Fibroblast of the aortic adventitia (primary cell): ENCODE data around the gene USP22. TPM values are rescaled to one million over a fixed set of nuclear protein-coding genes. Genes with fewer than 3 reads are reported as not detected.

ENCODE experiments used
- DNase-seq: peaks from one replicate; pipeline ENCODE4 v3.0.0-alpha.2; 2010; ENCODE audit warnings: low read depth
- H3K4me3 ChIP-seq: 2 replicates; pipeline ENCODE4 v1.5.1; 2011; ENCODE audit warnings: low read depth, mild to moderate bottlenecking, control low read depth, low read length, moderate library complexity
- total RNA-seq: library from RNA; depleted of rRNA; stranded (reverse); fragments of >200 nt; gene quantifications from 2 replicates; pipeline ENCODE4 v1.2.3, GENCODE V29; 2012; ENCODE audit warnings: low replicate concordance
- TF ChIP-seq, protein P1 (sequence below): IDR thresholded peaks from 2 replicates; pipeline ENCODE4 v1.5.1; 2011; ENCODE audit warnings: mild to moderate bottlenecking, low read length, control low read depth, inconsistent platforms; ENCODE audit not compliant: insufficient read depth

USP22 gene
- total RNA-seq, 1 donor, result 214 TPM

DNA sequence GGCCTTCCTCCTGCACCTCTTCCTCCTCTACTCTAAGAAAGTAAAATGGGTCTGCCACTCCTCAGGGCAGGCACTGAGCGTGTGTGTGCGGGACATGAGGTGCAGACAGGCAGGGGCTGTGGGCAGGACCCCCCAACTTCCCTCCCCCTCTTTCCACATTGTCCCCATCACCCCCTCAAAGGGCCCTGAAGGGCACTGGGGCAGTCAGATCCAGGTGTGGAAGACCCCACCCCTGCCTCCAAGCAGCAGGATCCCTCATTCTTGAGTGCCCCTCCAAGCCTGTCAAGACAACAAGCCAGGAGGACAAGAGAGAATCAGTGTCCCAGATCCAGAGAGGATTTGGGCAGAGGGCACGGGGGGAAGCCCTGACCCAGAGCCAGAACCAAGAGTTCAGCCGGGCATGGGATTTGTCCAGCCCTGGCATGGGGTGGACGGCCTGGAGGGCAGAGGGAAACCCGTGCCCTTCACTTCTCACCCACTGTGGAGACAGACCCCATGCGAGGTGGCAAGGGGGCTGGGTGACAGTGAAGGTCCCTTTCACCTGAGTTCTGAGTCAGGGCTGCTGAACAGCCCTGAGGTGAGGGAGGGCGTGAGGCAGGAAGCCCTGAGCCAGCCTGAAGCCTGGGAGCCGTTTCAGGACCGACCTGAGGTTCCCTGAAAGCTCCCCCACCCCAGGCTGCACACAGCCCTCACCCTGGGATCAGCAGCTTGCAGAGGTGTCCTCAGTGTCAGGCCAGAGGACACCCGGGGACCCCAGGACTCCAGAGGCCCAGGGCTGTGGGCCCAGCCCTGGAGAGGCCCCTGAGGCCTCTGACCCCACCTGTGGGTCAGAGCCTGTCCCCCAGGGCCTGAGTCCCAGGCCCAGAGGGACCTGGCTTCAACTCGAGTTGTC, 45.8 kb downstream of the USP22 start:
- DNase-seq, result no peak
- H3K4me3 ChIP-seq, result no peak overlapping the region
- TF ChIP-seq, protein P1, sequence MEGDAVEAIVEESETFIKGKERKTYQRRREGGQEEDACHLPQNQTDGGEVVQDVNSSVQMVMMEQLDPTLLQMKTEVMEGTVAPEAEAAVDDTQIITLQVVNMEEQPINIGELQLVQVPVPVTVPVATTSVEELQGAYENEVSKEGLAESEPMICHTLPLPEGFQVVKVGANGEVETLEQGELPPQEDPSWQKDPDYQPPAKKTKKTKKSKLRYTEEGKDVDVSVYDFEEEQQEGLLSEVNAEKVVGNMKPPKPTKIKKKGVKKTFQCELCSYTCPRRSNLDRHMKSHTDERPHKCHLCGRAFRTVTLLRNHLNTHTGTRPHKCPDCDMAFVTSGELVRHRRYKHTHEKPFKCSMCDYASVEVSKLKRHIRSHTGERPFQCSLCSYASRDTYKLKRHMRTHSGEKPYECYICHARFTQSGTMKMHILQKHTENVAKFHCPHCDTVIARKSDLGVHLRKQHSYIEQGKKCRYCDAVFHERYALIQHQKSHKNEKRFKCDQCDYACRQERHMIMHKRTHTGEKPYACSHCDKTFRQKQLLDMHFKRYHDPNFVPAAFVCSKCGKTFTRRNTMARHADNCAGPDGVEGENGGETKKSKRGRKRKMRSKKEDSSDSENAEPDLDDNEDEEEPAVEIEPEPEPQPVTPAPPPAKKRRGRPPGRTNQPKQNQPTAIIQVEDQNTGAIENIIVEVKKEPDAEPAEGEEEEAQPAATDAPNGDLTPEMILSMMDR, result no peak

DNA sequence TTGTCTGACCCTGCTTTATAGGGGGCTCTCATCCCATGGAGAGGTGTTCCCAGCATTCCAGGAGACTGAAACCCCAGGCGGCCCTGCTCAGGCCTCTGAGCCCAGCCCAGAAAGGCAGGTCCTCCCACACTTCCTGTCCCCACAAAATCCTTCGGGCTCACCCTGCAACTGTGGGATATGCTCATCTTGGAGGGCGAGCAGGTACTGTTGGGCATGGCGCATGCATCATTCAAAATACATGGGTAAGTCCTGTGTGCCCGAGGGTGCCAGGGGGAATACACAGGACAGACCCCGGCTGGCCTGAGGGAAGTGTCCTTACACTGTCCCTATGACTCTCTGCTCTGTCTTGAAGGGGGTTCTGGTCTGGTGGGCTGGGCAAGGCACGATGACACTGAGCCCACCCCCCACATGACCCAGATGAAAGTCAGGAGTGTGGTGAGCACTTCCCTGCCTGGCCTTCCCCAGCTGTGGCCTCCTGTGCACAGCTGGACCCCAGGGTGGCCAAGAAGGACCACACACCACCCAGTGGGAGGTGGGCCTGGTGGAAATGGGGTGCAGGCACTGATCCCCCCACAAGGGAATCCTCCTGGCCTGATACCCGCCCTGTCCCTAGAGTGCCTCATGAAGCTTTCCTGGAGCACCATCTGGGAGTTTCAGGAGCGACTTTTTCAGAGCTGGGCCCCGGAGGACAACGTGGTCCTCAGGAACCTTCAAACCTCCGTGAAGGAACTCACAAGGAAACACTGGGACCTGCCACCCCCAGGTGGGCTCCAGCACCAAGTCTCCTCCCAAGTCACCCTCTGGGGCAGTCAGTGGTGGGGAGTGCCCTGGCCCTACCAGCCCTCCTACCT, 46.7 kb downstream of the USP22 start:
- TF ChIP-seq, protein P1, result no peak
- DNase-seq, result no peak
- H3K4me3 ChIP-seq, result no peak overlapping the region

DNA sequence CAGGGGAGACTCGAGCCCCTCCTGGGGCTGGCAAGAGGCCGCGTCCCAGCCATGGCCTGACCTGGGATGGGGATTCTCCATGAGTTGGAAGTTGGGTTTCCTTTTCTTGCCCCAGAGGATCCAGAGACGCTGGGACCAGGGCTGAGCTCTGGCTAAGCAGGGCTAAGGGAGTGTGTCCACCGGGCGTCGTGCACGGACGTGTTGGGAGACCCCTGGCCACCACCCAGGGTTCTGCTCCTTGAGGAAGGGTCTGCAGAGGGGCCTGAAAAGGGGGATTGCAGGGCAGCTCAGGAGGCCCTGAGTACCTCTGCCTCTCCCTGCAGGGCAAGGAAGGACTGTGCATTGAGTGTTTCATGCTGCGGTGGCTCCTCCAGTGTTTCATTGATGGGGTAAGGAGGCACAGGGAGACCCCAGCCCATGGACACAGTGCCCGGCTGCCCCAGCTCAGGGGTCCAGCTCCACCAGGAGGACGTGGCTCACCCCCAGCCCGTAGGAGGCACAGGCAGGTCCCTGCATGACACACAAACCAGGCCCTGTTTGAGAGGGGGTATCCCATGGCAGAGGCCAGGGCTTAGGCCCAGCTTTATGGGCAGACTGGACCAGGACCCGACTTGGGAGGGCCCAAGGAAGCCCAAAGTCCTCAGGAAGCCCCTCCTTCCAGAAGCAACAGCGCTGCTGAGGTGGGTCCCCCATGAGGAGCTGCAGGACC, 47.5 kb downstream of the USP22 start:
- TF ChIP-seq, protein P1, result no peak
- no peak for DNase-seq
- H3K4me3 ChIP-seq, result no peak overlapping the region

DNA sequence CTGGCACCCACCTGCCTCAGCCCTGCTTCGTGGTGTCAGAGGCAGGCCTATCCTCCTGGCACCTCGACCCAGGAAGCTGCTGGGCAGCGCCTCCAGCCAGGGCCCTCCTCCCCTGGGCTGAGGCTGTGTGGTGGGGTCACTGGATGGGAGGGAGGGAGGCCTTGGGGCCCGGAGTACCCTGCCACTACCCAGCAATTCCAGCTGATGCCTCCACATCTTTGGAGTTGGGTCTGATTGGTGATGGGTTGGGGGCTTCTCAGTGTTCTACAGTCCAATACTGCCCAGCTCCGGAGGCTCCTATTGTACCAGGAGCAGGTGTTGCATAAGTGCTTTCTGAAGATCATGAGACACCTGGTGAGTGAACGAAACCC, 48.0 kb downstream of the USP22 start:
- no peak overlapping the region for H3K4me3 ChIP-seq
- DNase-seq, result no peak
- TF ChIP-seq, protein P1, result no peak

DNA sequence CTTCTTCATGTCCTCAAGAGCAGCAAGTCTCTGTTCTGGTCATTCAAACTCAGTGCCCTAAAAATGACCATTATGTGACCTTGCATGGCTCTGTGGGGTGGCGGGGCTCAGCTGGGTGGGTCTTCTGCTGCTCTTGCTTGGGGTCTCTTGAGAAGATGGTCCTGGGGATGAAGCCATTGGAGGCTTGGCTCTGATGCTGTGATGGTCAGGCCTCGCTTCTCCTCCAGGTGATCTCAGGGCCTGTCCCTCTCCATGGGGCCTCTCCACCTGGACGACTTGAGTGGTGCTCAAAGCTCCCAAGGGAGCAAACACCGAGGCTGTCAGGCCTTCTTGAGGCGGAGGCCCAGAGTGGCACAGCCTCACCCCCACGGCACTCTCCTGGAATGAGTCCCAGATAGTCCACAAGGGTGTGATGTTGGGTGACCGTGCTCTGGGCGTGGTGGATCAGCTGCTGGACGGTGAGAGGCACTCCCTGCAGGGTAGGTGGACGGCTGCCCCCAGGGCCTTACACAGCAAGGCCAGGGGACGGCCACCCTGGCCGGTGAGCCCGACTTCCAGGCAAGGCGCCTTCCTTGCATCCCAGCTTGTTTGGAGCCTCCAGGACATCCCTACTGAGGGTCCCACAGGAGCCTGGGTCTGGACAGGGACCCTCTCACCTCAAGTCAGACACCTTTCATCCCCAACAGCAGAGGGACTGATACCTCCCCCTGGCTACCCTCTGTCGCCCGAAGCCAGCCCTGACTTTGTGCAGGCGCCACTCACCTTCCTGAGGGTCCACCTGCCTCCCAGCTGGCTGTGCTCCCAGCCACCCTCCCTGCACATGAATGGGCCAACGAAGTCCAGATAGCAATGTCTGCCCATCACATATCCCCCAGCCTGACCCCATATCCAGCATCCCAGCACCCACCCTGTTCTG, 48.7 kb downstream of the USP22 start:
- no peak overlapping the region for H3K4me3 ChIP-seq
- TF ChIP-seq, protein P1, result no peak
- no peak for DNase-seq
